KMS-11 (cell line): ENCODE measurements around the gene AFAP1L2.

Experiments used
- H2AFZ ChIP-seq: fragments of 200-600 bp; sonication (generic); 2 replicates; pipeline ENCODE4 v1.6.1; 2016; ENCODE audit warnings: antibody characterized with exemption, mixed run types, low read depth
- H3K27ac ChIP-seq: fragments of 200-600 bp; sonication (generic); 2 replicates; pipeline ENCODE4 v1.6.1; 2016; ENCODE audit warnings: mild to moderate bottlenecking, mixed run types
- H3K27me3 ChIP-seq: fragments of 200-600 bp; sonication (generic); 2 replicates; pipeline ENCODE4 v1.6.1; 2017; ENCODE audit warnings: mild to moderate bottlenecking, low read depth, mixed run types, moderate library complexity; ENCODE audit not compliant: insufficient read depth
- H3K36me3 ChIP-seq: fragments of 200-600 bp; sonication (generic); 2 replicates; pipeline ENCODE4 v1.6.1; 2017; ENCODE audit warnings: mild to moderate bottlenecking, mixed run types; ENCODE audit not compliant: insufficient read depth
- H3K4me1 ChIP-seq: fragments of 200-600 bp; sonication (generic); 2 replicates; pipeline ENCODE4 v1.6.1; 2016; ENCODE audit warnings: mild to moderate bottlenecking, low read depth, mixed run types; ENCODE audit not compliant: poor library complexity, severe bottlenecking
- H3K4me2 ChIP-seq: fragments of 200-600 bp; sonication (generic); 2 replicates; pipeline ENCODE4 v1.7.0; 2016; ENCODE audit warnings: mild to moderate bottlenecking, mixed run types
- H3K4me3 ChIP-seq: fragments of 200-600 bp; sonication (generic); IDR thresholded peaks from 2 replicates; pipeline ENCODE4 v1.6.1; 2017; ENCODE audit warnings: low read depth, low read length, mixed read lengths; ENCODE audit not compliant: insufficient read depth
- H3K79me2 ChIP-seq: fragments of 200-600 bp; sonication (generic); 2 replicates; pipeline ENCODE4 v1.6.1; 2016; ENCODE audit warnings: low read depth, mixed run types; ENCODE audit not compliant: insufficient read depth
- H3K9ac ChIP-seq: fragments of 200-600 bp; sonication (generic); 2 replicates; pipeline ENCODE4 v1.6.1; 2016; ENCODE audit warnings: mild to moderate bottlenecking, mixed run types
- H4K20me1 ChIP-seq: fragments of 200-600 bp; sonication (generic); 2 replicates; pipeline ENCODE4 v1.6.1; 2016; ENCODE audit warnings: mild to moderate bottlenecking, mixed run types; ENCODE audit not compliant: insufficient read depth
- TF ChIP-seq, protein P1 (sequence below): fragments of 200-600 bp; sonication (generic); conservative IDR thresholded peaks from 2 replicates; pipeline ENCODE4 v1.6.1; 2017; ENCODE audit warnings: low read depth, mild to moderate bottlenecking, antibody characterized with exemption, low read length, moderate library complexity, mixed read lengths

Gene AFAP1L2

DNA sequence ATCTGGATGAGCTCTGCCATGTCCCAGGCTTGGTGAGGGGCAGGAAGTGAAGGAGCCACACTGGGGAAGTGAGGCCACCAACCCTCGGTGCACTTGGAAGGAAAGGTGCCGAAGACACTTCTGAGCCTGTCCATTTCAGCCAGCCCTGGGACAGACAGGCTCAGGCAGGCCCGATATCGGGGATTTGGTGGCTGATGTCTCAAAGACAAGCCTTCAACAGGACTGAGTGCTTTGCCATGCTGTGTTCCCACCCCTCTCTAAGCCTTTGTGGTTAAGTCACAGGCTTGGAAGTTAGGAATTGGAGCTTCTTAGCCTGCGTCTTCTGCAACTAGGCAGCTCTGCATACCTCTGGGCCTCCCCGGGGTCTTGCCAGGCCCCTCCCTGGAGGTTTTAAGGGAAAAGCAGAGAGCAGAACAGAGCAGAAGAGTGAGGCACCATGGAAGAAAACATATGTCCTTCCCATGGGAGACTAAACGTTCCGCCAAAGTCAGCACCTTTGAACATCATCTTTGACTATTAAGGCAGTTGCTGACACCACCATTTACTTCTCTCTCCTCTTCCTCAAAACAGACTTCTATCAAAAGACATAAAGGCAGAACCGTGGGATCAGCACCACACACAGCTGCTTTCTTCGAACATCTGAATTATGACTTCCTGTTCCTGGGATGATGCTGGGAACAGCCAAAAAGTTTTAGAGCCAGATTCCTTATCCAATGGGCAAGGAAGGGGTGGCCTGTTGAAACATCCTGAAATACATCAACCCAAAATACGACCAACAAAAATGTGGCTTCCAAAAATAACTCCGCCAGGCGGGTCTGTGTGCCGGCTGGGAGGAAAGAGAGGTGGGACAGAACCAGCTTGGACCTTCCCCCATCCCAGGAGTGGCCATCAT lies 71.8 kb downstream of the AFAP1L2 start:
- Histone ChIP-seq H3K4me2 (no peak overlapping the region), H2AFZ (no peak overlapping the region), H3K9ac (no peak overlapping the region), H3K79me2 (no peaks in the 10 kb centered on the region), H3K36me3 (no peaks in the 10 kb centered on the region), H3K27ac (no peak overlapping the region), H3K4me1 (peaks cover 7% of the 10 kb centered on the region), H3K27me3 (no peaks in the 10 kb centered on the region), H3K4me3 (no peak overlapping the region), H4K20me1 (no peaks in the 10 kb centered on the region)
- TF ChIP-seq, protein P1, sequence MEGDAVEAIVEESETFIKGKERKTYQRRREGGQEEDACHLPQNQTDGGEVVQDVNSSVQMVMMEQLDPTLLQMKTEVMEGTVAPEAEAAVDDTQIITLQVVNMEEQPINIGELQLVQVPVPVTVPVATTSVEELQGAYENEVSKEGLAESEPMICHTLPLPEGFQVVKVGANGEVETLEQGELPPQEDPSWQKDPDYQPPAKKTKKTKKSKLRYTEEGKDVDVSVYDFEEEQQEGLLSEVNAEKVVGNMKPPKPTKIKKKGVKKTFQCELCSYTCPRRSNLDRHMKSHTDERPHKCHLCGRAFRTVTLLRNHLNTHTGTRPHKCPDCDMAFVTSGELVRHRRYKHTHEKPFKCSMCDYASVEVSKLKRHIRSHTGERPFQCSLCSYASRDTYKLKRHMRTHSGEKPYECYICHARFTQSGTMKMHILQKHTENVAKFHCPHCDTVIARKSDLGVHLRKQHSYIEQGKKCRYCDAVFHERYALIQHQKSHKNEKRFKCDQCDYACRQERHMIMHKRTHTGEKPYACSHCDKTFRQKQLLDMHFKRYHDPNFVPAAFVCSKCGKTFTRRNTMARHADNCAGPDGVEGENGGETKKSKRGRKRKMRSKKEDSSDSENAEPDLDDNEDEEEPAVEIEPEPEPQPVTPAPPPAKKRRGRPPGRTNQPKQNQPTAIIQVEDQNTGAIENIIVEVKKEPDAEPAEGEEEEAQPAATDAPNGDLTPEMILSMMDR: no peak

DNA sequence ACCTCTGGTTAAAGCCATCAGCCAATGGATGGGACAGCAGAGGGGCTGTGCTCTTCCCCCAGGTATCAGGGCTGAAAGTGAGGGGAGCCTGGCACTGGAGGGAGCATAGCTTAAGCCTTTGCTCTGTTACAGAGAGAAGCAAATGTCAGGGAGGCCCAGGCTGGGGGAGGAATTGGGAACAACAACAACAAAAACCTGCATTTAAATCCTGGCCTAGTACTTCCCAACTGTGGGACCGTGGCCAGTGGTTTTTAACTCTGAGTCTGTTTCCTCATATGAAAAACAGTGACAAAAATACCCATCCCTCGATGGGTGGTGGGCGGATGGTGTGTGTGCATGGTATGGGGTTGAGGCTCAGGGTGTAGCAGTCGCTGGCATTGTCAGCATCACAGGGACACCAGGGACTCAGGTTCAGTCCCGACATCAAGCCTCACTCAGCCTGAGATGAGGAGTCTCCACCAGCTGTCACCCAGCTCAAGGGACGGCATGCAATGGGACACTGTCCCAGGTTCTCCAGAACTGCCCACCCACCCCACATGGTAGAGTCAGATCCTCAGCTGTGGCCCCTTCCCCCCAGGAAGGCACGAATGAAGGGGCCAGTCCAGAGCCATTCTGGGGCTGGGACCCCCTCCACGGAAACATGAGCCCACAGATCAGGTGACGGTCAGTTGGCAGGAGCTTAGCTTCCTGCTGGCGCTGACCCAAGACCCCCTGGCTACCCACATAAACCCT lies 74.5 kb downstream of the AFAP1L2 start:
- Histone ChIP-seq H2AFZ (no peak overlapping the region), H3K9ac (no peak overlapping the region), H3K79me2 (no peaks in the 10 kb centered on the region), H3K4me3 (no peak overlapping the region), H3K4me2 (no peak overlapping the region), H3K27me3 (no peaks in the 10 kb centered on the region), H3K36me3 (no peaks in the 10 kb centered on the region), H3K27ac (no peak overlapping the region), H3K4me1 (peaks cover 7% of the 10 kb centered on the region), H4K20me1 (no peaks in the 10 kb centered on the region)
- TF ChIP-seq, protein P1: no peak

DNA sequence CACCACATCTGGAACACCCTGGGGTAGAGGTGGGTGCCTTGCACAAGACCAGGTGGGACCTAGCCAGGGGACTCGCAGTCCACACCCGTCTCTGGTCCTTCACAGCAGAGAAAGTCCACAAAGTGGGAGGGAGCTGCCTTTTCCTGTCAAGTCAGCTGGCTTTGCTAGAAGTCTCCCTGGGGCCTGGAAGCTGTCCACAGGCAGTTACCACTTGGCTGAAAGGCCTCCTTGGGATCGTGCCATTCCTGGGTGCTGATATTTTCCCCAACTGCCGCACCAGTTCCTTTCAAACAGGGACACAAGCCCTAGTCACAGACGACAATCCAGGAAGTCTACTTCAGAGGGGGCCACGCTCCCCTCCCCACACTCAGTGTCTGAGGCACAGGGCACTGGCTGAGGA lies 75.4 kb downstream of the AFAP1L2 start:
- TF ChIP-seq, protein P1: no peak
- Histone ChIP-seq H2AFZ (no peak overlapping the region), H3K27ac (no peak overlapping the region)

DNA sequence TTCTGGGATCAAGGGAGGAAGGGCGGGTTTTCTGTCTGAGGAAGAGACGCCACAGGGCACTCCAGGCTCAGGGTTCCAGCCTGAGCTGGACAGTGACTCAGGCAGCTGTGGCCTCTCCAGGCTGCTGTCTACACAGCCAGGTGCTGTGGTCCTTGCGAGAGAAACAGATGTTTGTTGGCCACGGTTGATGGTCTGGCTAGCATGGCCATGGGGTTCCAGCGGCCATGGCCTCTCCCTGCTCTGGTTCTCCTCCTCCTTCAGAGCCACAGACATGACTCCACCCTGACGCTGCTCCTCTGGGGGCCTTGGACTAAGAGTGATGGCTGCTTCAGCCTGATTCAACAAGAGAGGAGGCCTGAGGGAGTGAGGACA lies 75.9 kb downstream of the AFAP1L2 start:
- no peak overlapping the region for H2AFZ ChIP-seq
- no peak overlapping the region for H3K27ac ChIP-seq
- H4K20me1 ChIP-seq: no peaks in the 10 kb centered on the region
- H3K4me1 ChIP-seq: no peaks in the 10 kb centered on the region
- H3K4me3 ChIP-seq: no peak overlapping the region
- no peak overlapping the region for H3K9ac ChIP-seq
- no peak overlapping the region for H3K4me2 ChIP-seq
- H3K36me3 ChIP-seq: no peaks in the 10 kb centered on the region
- TF ChIP-seq, protein P1: no peak
- no peaks in the 10 kb centered on the region for H3K27me3 ChIP-seq
- H3K79me2 ChIP-seq: no peaks in the 10 kb centered on the region

More for the DNA sequence above, 75.4 kb downstream of the AFAP1L2 start:
- Histone ChIP-seq H3K4me3 (no peak overlapping the region), H3K4me2 (no peak overlapping the region), H4K20me1 (no peaks in the 10 kb centered on the region), H3K79me2 (no peaks in the 10 kb centered on the region), H3K4me1 (peaks cover 2% of the 10 kb centered on the region), H3K36me3 (no peaks in the 10 kb centered on the region), H3K27me3 (no peaks in the 10 kb centered on the region), H3K9ac (no peak overlapping the region)
